ENCODE results near the gene RBM20. TPM values are rescaled to one million over a fixed set of nuclear protein-coding genes. Genes with fewer than 3 reads are reported as not detected.

The RBM20 gene
- polyA plus RNA-seq, 1 donor (not counting 4 experiments of a cell fraction or from before 2014, with no cell fraction given), result 0.01 TPM

- TF ChIP-seq CTCF (optimal IDR thresholded peaks at IDR 0.05 in 1 of 3, IDR thresholded peaks at IDR 0.05 in 1 of 3, conservative IDR thresholded peaks at IDR 0.05 in 1 of 3; ENCODE audit: extremely low read depth in 1 of 3, insufficient read depth in 2 of 3, low read length in 3 of 3), result no peak
- no peak for TF ChIP-seq EZH2 (IDR thresholded peaks at IDR 0.05; ENCODE audit: low read length)
- H3K9ac ChIP-seq (ENCODE audit: control insufficient read depth, extremely low read depth, insufficient read depth, low read length), result no peak overlapping the region
- H3K36me3 ChIP-seq (ENCODE audit: control insufficient read depth in 2 of 2, extremely low read depth in 1 of 2, insufficient read depth in 2 of 2, low read length in 2 of 2), result no peaks in the 10 kb centered on the region
- no peaks in the 10 kb centered on the region for H3K9me1 ChIP-seq (ENCODE audit: control insufficient read depth, extremely low read depth, insufficient read depth, low read length)
- peaks cover 4% of the 10 kb centered on the region for H3K79me2 ChIP-seq (ENCODE audit: control insufficient read depth, insufficient read depth, low read length)
- peak overlapping the region; percentile 36 for H2AFZ ChIP-seq (ENCODE audit: control insufficient read depth, low read length)
- no peak for DNase-seq (ENCODE audit: low read depth, low spot score)
- no peak overlapping the region for H3K4me3 ChIP-seq (ENCODE audit: control insufficient read depth in 2 of 3, extremely low read depth in 1 of 3, insufficient read depth in 2 of 3, low read depth in 1 of 3, low read length in 3 of 3)
- dilution Hi-C loops (cut with MboI; ENCODE audit: extremely low pct_ligation_motif_present, low sequenced_read_pairs), result no loop called here
- no peaks in the 10 kb centered on the region for H4K20me1 ChIP-seq (ENCODE audit: control insufficient read depth, extremely low read depth, insufficient read depth, low read length)
- H3K27me3 ChIP-seq (ENCODE audit: control insufficient read depth, extremely low read depth, insufficient read depth, low read length), result no peaks in the 10 kb centered on the region
- H3K9me3 ChIP-seq (ENCODE audit: control insufficient read depth, low read depth, low read length), result no peaks in the 10 kb centered on the region
- H3K27ac ChIP-seq (ENCODE audit: control insufficient read depth, insufficient read depth, low read length), result no peak overlapping the region
- FAIRE-seq, result no peak
- peaks cover 27% of the 10 kb centered on the region for H3K4me1 ChIP-seq (ENCODE audit: control insufficient read depth, extremely low read depth, insufficient read depth, low read length)
- no peak overlapping the region for H3K4me2 ChIP-seq (ENCODE audit: control insufficient read depth, extremely low read depth, insufficient read depth, low read depth, low read length)
Observed at GRCh38 chr10:110867807-110868465, 223.8 kb downstream of the RBM20 start.

GRCh38 chr10:110868981-110869380, 224.8 kb downstream of the RBM20 start:
- H3K79me2 ChIP-seq (ENCODE audit: control insufficient read depth, insufficient read depth, low read length), result peaks cover 13% of the 10 kb centered on the region
- no peaks in the 10 kb centered on the region for H4K20me1 ChIP-seq (ENCODE audit: control insufficient read depth, extremely low read depth, insufficient read depth, low read length)
- no peak for FAIRE-seq
- no peak overlapping the region for H2AFZ ChIP-seq (ENCODE audit: control insufficient read depth, low read length)
- DNase-seq (ENCODE audit: low read depth, low spot score), result no peak
- no peak overlapping the region for H3K4me3 ChIP-seq (ENCODE audit: control insufficient read depth in 2 of 3, extremely low read depth in 1 of 3, insufficient read depth in 2 of 3, low read depth in 1 of 3, low read length in 3 of 3)
- no peak overlapping the region for H3K27ac ChIP-seq (ENCODE audit: control insufficient read depth, insufficient read depth, low read length)
- H3K9me1 ChIP-seq (ENCODE audit: control insufficient read depth, extremely low read depth, insufficient read depth, low read length), result no peaks in the 10 kb centered on the region
- H3K36me3 ChIP-seq (ENCODE audit: control insufficient read depth in 2 of 2, extremely low read depth in 1 of 2, insufficient read depth in 2 of 2, low read length in 2 of 2), result no peaks in the 10 kb centered on the region
- no peaks in the 10 kb centered on the region for H3K9me3 ChIP-seq (ENCODE audit: control insufficient read depth, low read depth, low read length)
- peaks cover 27% of the 10 kb centered on the region for H3K4me1 ChIP-seq (ENCODE audit: control insufficient read depth, extremely low read depth, insufficient read depth, low read length)
- no peak overlapping the region for H3K9ac ChIP-seq (ENCODE audit: control insufficient read depth, extremely low read depth, insufficient read depth, low read length)
- no peak for TF ChIP-seq EZH2 (IDR thresholded peaks at IDR 0.05; ENCODE audit: low read length)
- no peak for TF ChIP-seq CTCF (optimal IDR thresholded peaks at IDR 0.05 in 1 of 3, IDR thresholded peaks at IDR 0.05 in 1 of 3, conservative IDR thresholded peaks at IDR 0.05 in 1 of 3; ENCODE audit: extremely low read depth in 1 of 3, insufficient read depth in 2 of 3, low read length in 3 of 3)
- H3K27me3 ChIP-seq (ENCODE audit: control insufficient read depth, extremely low read depth, insufficient read depth, low read length), result no peaks in the 10 kb centered on the region
- H3K4me2 ChIP-seq (ENCODE audit: control insufficient read depth, extremely low read depth, insufficient read depth, low read depth, low read length), result no peak overlapping the region
- dilution Hi-C loops (cut with MboI; ENCODE audit: extremely low pct_ligation_motif_present, low sequenced_read_pairs), result no loop called here

All from keratinocyte (primary cell).